CD14-positive monocyte (primary cell): Measurements from ENCODE around the gene BCAS2. TPM values are rescaled to one million over a fixed set of nuclear protein-coding genes. Genes with fewer than 3 reads are reported as not detected.

ENCODE experiments used
- DNase-seq, 3 donors: peaks; one replicate each; pipeline ENCODE4 v3.0.0-alpha.2; 2011 to 2022
- H2AFZ ChIP-seq: 2 replicates; pipeline ENCODE4 v1.6.0; 2012; ENCODE audit warnings: mild to moderate bottlenecking, low read depth, low read length, inconsistent platforms; ENCODE audit not compliant: insufficient read depth, poor library complexity, severe bottlenecking
- H3K27ac ChIP-seq, 2 donors: 1 replicate in 1 of 2; 2 replicates in 1 of 2; pipeline ENCODE4 v1.5.1; 2012 to 2013; ENCODE audit warnings: low read length in 2 of 2, control low read depth in 1 of 2, inconsistent platforms in 1 of 2, low read depth in 1 of 2, mild to moderate bottlenecking in 1 of 2
- H3K27me3 ChIP-seq, 2 donors: one replicate each; pipeline versions ENCODE4 v1.6.0 to v1.6.1; 2011 to 2013; ENCODE audit warnings: low read length in 2 of 2; ENCODE audit not compliant: control insufficient read depth in 2 of 2, insufficient read depth in 2 of 2
- H3K36me3 ChIP-seq, 2 donors: replicated peaks in 1 of 2; 1 replicate in 1 of 2; 2 replicates in 1 of 2; pipeline versions ENCODE4 v1.5.1 to v1.6.1; 2012 to 2013; ENCODE audit warnings: low read length in 2 of 2, control low read depth in 1 of 2, inconsistent platforms in 1 of 2, mild to moderate bottlenecking in 1 of 2; ENCODE audit not compliant: insufficient read depth in 2 of 2, control insufficient read depth in 1 of 2
- H3K4me1 ChIP-seq, 2 donors: 1 replicate in 1 of 2; 2 replicates in 1 of 2; pipeline versions ENCODE4 v1.5.1 to v1.6.1; 2012 to 2013; ENCODE audit warnings: low read length in 2 of 2, control low read depth in 1 of 2, inconsistent platforms in 1 of 2, mild to moderate bottlenecking in 1 of 2, moderate library complexity in 1 of 2; ENCODE audit not compliant: insufficient read depth in 2 of 2, control insufficient read depth in 1 of 2
- H3K4me2 ChIP-seq: replicated peaks from 2 replicates; pipeline ENCODE3; 2012; ENCODE audit warnings: low read length, moderate library complexity, mild to moderate bottlenecking; ENCODE audit not compliant: poor library complexity, severe bottlenecking; ENCODE audit errors: extremely low read depth
- H3K4me3 ChIP-seq, 3 experiments: fragments of 200-600 bp in 1 of 3; sonication (generic) in 1 of 3; replicated peaks in 1 of 3; 1 replicate in 2 of 3; 2 replicates in 1 of 3; pipeline ENCODE4 v1.5.1; 2011 to 2013; ENCODE audit warnings: low read length in 3 of 3, mild to moderate bottlenecking in 3 of 3, control low read depth in 2 of 3, low read depth in 2 of 3, inconsistent platforms in 1 of 3, moderate library complexity in 1 of 3
- H3K79me2 ChIP-seq: 2 replicates; pipeline ENCODE4 v1.6.0; 2012; ENCODE audit warnings: mild to moderate bottlenecking, control low read depth, inconsistent platforms, low read length, moderate library complexity; ENCODE audit not compliant: insufficient read depth
- H3K9ac ChIP-seq: 2 replicates; pipeline ENCODE4 v1.6.0; 2017; ENCODE audit warnings: low read length, mild to moderate bottlenecking; ENCODE audit not compliant: insufficient read depth, poor library complexity, severe bottlenecking
- H3K9me3 ChIP-seq, 2 donors: replicated peaks in 1 of 2; 1 replicate in 1 of 2; 2 replicates in 1 of 2; pipeline versions ENCODE4 v1.5.1 to v1.6.1; 2012 to 2013; ENCODE audit warnings: low read length in 2 of 2, control low read depth in 1 of 2; ENCODE audit not compliant: control insufficient read depth in 1 of 2, insufficient read depth in 1 of 2
- H4K20me1 ChIP-seq: 2 replicates; pipeline ENCODE4 v1.6.0; 2012; ENCODE audit warnings: mild to moderate bottlenecking, low read length, control low read depth, moderate library complexity; ENCODE audit not compliant: insufficient read depth
- H3K27ac Mint-ChIP-seq, 7 donors: one replicate each; pipeline ENCODE4 v1.8.0; 2020; ENCODE audit warnings: mild to moderate bottlenecking in 7 of 7, mixed read lengths in 7 of 7, moderate library complexity in 6 of 7, inconsistent platforms in 2 of 7
- H3K27me3 Mint-ChIP-seq, 3 donors: one replicate each; pipeline ENCODE4 v1.8.0; 2021 to 2022; ENCODE audit warnings: low read depth in 3 of 3, mild to moderate bottlenecking in 3 of 3, mixed read lengths in 3 of 3, moderate library complexity in 3 of 3, inconsistent platforms in 1 of 3
- H3K36me3 Mint-ChIP-seq, 2 donors: one replicate each; pipeline ENCODE4 v1.8.0; 2020; ENCODE audit warnings: mixed read lengths in 2 of 2, inconsistent platforms in 1 of 2, mild to moderate bottlenecking in 1 of 2
- H3K4me1 Mint-ChIP-seq: one replicate; pipeline ENCODE4 v1.8.0; 2020; ENCODE audit warnings: mild to moderate bottlenecking, mixed read lengths
- H3K4me3 Mint-ChIP-seq, 2 donors: one replicate each; pipeline ENCODE4 v1.8.0; 2020; ENCODE audit warnings: mild to moderate bottlenecking in 2 of 2, mixed read lengths in 2 of 2, moderate library complexity in 1 of 2
- H3K9me3 Mint-ChIP-seq, 7 donors: one replicate each; pipeline ENCODE4 v1.8.0; 2020 to 2022; ENCODE audit warnings: mixed read lengths in 7 of 7, mild to moderate bottlenecking in 6 of 7, moderate library complexity in 6 of 7, inconsistent platforms in 2 of 7
- WGBS: methylation state at CpG from one replicate; pipeline ENCODE4 v1.1.5; 2013; ENCODE audit warnings: missing lambda C conversion rate; ENCODE audit not compliant: insufficient coverage; 5-methylcytosine and 5-hydroxymethylcytosine counted together
- intact Hi-C, 2 donors: fragments of 100-400 bp; cut with micrococcal nuclease; formaldehyde crosslinking; loops; one replicate each; pipeline versions ENCODE4 v1.15.0 to v1.15.1; 2023
- polyA plus RNA-seq, 3 donors: library from polyadenylated mRNA; depleted of rRNA in 1 of 3; unstranded in 2 of 3; stranded (reverse) in 1 of 3; fragments of 300-500 nt in 2 of 3; fragments of >200 nt in 1 of 3; fragmentation: Illumina TruSeq in 2 of 3; gene quantifications; 1 replicate in 2 of 3; 2 replicates in 1 of 3; pipeline ENCODE4 v1.2.3, GENCODE V29; 2012 to 2021
- TF ChIP-seq, protein P1 (sequence below): fragments of 200-600 bp; IDR thresholded peaks from one replicate; pipeline ENCODE4 v1.8.0; 2022; ENCODE audit warnings: antibody characterized with exemption, mild to moderate bottlenecking

BCAS2 gene
- polyA plus RNA-seq, 3 donors, result 22.1 to 55.7 (median 47.6) TPM

DNA sequence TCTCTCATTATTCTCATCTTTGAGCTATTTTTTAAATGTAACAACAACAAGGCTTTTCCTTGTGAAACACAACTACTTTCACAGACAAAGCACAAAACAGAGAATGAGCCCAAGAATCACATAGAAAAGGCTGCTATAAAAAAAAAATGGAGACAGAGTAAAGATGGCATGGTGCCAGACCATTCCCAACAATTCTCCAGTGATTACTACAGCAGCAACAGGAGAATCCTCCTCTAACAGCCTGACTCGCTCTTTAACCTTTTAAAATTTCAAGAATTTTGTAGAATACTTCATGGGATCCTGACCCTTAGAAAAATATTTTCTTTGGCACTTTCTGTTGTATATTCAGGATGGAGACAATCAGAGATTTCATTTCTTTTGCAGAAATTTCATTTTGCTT is 3.8 kb upstream of the BCAS2 start:
- WGBS, result no CpG with 5 or more reads among the region's 1 CpG
- peaks cover 0 to under 1% of the 10 kb centered on the region in 2 donors for H3K36me3 ChIP-seq
- no peaks in the 10 kb centered on the region for H3K9me3 ChIP-seq
- TF ChIP-seq, protein P1, sequence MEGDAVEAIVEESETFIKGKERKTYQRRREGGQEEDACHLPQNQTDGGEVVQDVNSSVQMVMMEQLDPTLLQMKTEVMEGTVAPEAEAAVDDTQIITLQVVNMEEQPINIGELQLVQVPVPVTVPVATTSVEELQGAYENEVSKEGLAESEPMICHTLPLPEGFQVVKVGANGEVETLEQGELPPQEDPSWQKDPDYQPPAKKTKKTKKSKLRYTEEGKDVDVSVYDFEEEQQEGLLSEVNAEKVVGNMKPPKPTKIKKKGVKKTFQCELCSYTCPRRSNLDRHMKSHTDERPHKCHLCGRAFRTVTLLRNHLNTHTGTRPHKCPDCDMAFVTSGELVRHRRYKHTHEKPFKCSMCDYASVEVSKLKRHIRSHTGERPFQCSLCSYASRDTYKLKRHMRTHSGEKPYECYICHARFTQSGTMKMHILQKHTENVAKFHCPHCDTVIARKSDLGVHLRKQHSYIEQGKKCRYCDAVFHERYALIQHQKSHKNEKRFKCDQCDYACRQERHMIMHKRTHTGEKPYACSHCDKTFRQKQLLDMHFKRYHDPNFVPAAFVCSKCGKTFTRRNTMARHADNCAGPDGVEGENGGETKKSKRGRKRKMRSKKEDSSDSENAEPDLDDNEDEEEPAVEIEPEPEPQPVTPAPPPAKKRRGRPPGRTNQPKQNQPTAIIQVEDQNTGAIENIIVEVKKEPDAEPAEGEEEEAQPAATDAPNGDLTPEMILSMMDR, result no peak
- DNase-seq, result no peak
- intact Hi-C loops, result loop anchor here (5.0 to 10.0 kb wide), 4 partner anchors 70 to 187 kb away; partner anchors contain the start of gene TRIM33 (in 1 of the 2)
- Mint-ChIP-seq H3K27ac (no peak overlapping the region), H3K27me3 (peaks cover 17 to 31% (median 18%) of the 10 kb centered on the region in 3 donors), H3K4me1 (peaks cover 9% of the 10 kb centered on the region), H3K4me3 (peak overlapping the region in 1 of 2 donors; percentile 53), H3K36me3 (peaks cover 6 to 9% of the 10 kb centered on the region in 2 donors), H3K9me3 (peaks cover 5 to 11% (median 8%) of the 10 kb centered on the region in 7 donors)
- peaks cover 11% of the 10 kb centered on the region for H3K79me2 ChIP-seq
- H4K20me1 ChIP-seq, result no peaks in the 10 kb centered on the region
- H3K9ac ChIP-seq, result no peak overlapping the region
- H3K4me1 ChIP-seq, result peaks cover 9 to 17% of the 10 kb centered on the region in 2 donors
- H3K4me2 ChIP-seq, result no peak overlapping the region
- H3K27me3 ChIP-seq, result peaks cover 6 to 8% of the 10 kb centered on the region in 2 donors
- H2AFZ ChIP-seq, result no peak overlapping the region
- H3K4me3 ChIP-seq, result no peak overlapping the region
- no peak overlapping the region for H3K27ac ChIP-seq

DNA sequence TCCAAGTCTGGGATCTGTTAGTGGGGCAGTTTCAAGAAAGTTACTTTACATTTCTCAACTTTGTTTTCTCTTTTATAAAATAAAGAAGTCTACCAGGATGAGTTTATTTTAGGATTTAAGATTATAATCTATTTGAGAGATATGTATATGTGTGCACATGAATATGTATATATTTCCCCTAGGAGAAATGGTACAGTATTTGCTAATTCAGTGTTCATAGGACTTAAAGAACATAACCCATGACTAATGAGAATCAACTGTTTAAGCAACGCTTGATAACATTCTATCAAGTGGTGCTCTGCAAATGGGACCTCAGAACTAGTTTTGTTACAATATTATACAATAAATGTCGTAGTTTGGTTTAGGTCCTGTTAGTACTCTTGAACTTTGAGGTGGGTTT is 7.0 kb downstream of the BCAS2 start:
- no CpG with 5 or more reads among the region's 2 CpGs for WGBS

More for the DNA sequence above, 7.0 kb downstream of the BCAS2 start:
- H3K9me3 Mint-ChIP-seq, result peaks cover 0 to 1% (median 0%) of the 10 kb centered on the region in 7 donors
- Histone ChIP-seq H3K27ac (no peak overlapping the region), H3K4me2 (no peak overlapping the region), H3K36me3 (peaks cover 63 to 95% of the 10 kb centered on the region in 2 donors), H3K9ac (no peak overlapping the region), H3K79me2 (peaks cover under 1% of the 10 kb centered on the region), H3K27me3 (no peaks in the 10 kb centered on the region), H3K9me3 (no peaks in the 10 kb centered on the region), H2AFZ (no peak overlapping the region), H3K4me1 (no peaks in the 10 kb centered on the region), H3K4me3 (no peak overlapping the region), H4K20me1 (no peaks in the 10 kb centered on the region)
- H3K4me3 Mint-ChIP-seq, result no peak overlapping the region
- intact Hi-C loops, result no loop called here
- no peaks in the 10 kb centered on the region for H3K4me1 Mint-ChIP-seq
- H3K36me3 Mint-ChIP-seq, result peaks cover 79 to 90% of the 10 kb centered on the region in 2 donors
- no peak for DNase-seq
- no peaks in the 10 kb centered on the region for H3K27me3 Mint-ChIP-seq
- H3K27ac Mint-ChIP-seq, result no peak overlapping the region
- TF ChIP-seq, protein P1, result no peak
